GM12873 (cell line): ENCODE measurements around the gene EPS8.

Experiments used
- TF ChIP-seq, protein P1 (sequence below): IDR thresholded peaks from 2 replicates; pipeline ENCODE4 v1.5.1; 2012; ENCODE audit warnings: low read depth, mild to moderate bottlenecking, moderate library complexity, low read length, control low read depth; ENCODE audit not compliant: insufficient read depth; ENCODE audit errors: missing control alignments

The EPS8 gene

GRCh38 chr12:15625075-15625474 lies 164.1 kb downstream of the EPS8 start:
- TF ChIP-seq, protein P1, sequence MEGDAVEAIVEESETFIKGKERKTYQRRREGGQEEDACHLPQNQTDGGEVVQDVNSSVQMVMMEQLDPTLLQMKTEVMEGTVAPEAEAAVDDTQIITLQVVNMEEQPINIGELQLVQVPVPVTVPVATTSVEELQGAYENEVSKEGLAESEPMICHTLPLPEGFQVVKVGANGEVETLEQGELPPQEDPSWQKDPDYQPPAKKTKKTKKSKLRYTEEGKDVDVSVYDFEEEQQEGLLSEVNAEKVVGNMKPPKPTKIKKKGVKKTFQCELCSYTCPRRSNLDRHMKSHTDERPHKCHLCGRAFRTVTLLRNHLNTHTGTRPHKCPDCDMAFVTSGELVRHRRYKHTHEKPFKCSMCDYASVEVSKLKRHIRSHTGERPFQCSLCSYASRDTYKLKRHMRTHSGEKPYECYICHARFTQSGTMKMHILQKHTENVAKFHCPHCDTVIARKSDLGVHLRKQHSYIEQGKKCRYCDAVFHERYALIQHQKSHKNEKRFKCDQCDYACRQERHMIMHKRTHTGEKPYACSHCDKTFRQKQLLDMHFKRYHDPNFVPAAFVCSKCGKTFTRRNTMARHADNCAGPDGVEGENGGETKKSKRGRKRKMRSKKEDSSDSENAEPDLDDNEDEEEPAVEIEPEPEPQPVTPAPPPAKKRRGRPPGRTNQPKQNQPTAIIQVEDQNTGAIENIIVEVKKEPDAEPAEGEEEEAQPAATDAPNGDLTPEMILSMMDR = no peak

- TF ChIP-seq, protein P1 = no peak
Observed at GRCh38 chr12:15620741-15621539, 168.2 kb downstream of the EPS8 start.

DNA sequence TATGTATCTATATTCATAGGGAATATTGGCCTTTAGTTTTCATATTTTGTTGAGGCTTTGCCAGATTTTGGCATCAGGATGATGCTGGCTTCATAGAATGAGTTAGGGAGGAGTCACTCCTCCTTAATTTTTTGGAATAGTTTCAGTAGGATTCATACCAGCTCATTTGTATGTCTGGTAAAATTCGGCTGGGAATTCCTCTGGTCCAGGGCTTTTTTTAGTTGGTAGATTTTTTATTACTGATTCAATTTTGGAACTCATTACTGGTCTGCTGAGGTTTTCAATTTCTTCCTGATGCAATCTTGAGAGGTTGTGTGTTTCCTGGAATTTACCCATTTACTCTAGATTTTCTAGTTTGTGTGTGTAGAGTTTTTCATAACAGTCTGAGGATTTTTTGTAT lies 175.2 kb downstream of the EPS8 start:
- TF ChIP-seq, protein P1 = no peak

GRCh38 chr12:15608941-15609340 lies 180.2 kb downstream of the EPS8 start:
- TF ChIP-seq, protein P1 = no peak

DNA sequence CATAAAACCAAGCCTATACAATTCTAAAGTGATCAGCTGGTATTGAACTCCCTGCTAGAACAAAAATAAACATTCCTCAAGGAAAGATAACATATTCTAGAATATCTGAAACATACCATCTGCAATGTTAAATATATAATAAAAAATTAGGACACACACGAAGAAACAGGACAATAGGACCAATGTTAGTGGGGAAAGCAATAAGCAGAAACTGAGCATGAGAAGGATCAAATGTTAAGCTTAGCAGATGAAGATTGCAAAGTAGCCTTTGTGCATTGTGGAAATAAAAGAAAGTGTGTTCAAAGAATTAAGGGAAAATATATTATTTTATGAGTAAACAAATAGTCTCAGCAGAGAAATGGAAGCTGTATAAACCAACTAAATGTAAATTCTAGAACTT lies 180.8 kb downstream of the EPS8 start:
- TF ChIP-seq, protein P1 = no peak

GRCh38 chr12:15605881-15606590 lies 183.2 kb downstream of the EPS8 start:
- TF ChIP-seq, protein P1 = no peak

DNA sequence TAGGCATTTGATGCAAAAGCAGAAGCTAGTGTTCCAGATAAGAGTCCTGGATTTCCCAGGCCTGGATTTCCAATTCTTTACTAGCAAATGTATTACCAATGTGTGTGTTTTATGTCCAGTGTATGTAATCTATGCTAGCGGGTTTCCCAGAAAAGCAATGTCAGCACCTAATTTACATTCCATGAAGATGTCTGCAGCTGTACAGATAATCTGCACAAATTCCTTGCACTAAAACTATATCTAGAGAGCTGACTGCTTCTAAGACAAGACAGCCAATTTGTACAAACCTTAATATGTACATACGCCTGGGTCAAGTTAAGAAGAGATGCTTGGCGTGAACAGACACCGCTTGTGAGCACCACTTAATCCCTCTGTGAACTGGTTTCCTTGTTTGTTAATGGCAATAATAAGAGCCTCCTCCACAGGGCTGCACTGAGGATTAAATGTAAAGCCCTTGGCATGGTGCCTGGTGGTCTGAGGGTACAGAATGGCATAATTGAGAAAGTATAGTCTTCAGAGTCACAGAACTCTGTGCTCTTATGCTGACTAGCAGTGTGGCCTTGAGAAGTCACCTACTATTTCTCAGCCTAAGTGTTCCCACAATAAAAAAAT lies 185.6 kb downstream of the EPS8 start:
- TF ChIP-seq, protein P1 = no peak
